HFFc6 (cell line): Measurements from ENCODE around the gene SIK2. TPM values are rescaled to one million over a fixed set of nuclear protein-coding genes. Genes with fewer than 3 reads are reported as not detected.

Source experiments
- DNase-seq: peaks from one replicate; pipeline ENCODE4 v3.0.0-alpha.2; 2018
- H3K27ac Mint-ChIP-seq: 2 replicates; pipeline ENCODE4 v1.8.0; 2020; ENCODE audit warnings: mild to moderate bottlenecking, mixed read lengths
- H3K27me3 Mint-ChIP-seq: 2 replicates; pipeline ENCODE4 v1.8.0; 2021; ENCODE audit warnings: mild to moderate bottlenecking, moderate library complexity, mixed read lengths; ENCODE audit not compliant: insufficient read depth
- H3K36me3 Mint-ChIP-seq: 2 replicates; pipeline ENCODE4 v1.8.0; 2021; ENCODE audit warnings: low read depth, mixed read lengths
- H3K4me1 Mint-ChIP-seq: 2 replicates; pipeline ENCODE4 v1.8.0; 2020; ENCODE audit warnings: low read depth, mixed read lengths
- H3K4me3 Mint-ChIP-seq: 2 replicates; pipeline ENCODE4 v1.8.0; 2020; ENCODE audit warnings: mild to moderate bottlenecking, moderate library complexity, mixed read lengths
- H3K9me3 Mint-ChIP-seq: 2 replicates; pipeline ENCODE4 v1.8.0; 2020; ENCODE audit warnings: mild to moderate bottlenecking, mixed read lengths
- total RNA-seq, 6 experiments: library from RNA; stranded (reverse); fragmentation: NEBNext Ultra II Directional; extraction: Animal tissue kit (Norgen Biotek cat#: 25700); gene quantifications; 2 replicates in 1 of 6; 3 replicates in 5 of 6; pipeline ENCODE4 v1.2.3, GENCODE V29; 2021
- TF ChIP-seq, protein P1 (sequence below): fragments of 200-600 bp; sonication (generic); IDR thresholded peaks from 2 replicates; pipeline ENCODE4 v1.5.0; 2021; ENCODE audit warnings: antibody characterized with exemption, mild to moderate bottlenecking

SIK2 gene
- total RNA-seq, 6 experiments from 2014 or later = 15.4 to 25.5 (median 18.0) TPM

- TF ChIP-seq, protein P1, sequence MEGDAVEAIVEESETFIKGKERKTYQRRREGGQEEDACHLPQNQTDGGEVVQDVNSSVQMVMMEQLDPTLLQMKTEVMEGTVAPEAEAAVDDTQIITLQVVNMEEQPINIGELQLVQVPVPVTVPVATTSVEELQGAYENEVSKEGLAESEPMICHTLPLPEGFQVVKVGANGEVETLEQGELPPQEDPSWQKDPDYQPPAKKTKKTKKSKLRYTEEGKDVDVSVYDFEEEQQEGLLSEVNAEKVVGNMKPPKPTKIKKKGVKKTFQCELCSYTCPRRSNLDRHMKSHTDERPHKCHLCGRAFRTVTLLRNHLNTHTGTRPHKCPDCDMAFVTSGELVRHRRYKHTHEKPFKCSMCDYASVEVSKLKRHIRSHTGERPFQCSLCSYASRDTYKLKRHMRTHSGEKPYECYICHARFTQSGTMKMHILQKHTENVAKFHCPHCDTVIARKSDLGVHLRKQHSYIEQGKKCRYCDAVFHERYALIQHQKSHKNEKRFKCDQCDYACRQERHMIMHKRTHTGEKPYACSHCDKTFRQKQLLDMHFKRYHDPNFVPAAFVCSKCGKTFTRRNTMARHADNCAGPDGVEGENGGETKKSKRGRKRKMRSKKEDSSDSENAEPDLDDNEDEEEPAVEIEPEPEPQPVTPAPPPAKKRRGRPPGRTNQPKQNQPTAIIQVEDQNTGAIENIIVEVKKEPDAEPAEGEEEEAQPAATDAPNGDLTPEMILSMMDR = no peak
- no peak overlapping the region for H3K4me3 Mint-ChIP-seq
- no peak overlapping the region for H3K27ac Mint-ChIP-seq
- H3K9me3 Mint-ChIP-seq = no peaks in the 10 kb centered on the region
- DNase-seq = no peak
- no peaks in the 10 kb centered on the region; the same call in 1 of the 2 replicates for H3K27me3 Mint-ChIP-seq
- H3K4me1 Mint-ChIP-seq = peaks cover 23% of the 10 kb centered on the region
- no peaks in the 10 kb centered on the region for H3K36me3 Mint-ChIP-seq
These were observed 12.3 kb upstream of the SIK2 start for GRCh38 chr11:111589886-111590499.

GRCh38 chr11:111591187-111591960 lies 10.9 kb upstream of the SIK2 start:
- H3K27ac Mint-ChIP-seq = no peak overlapping the region
- peaks cover 9% of the 10 kb centered on the region for H3K4me1 Mint-ChIP-seq
- DNase-seq = no peak
- H3K36me3 Mint-ChIP-seq = no peaks in the 10 kb centered on the region
- TF ChIP-seq, protein P1 = no peak
- H3K4me3 Mint-ChIP-seq = no peak overlapping the region
- no peaks in the 10 kb centered on the region; the same call in 1 of the 2 replicates for H3K27me3 Mint-ChIP-seq
- no peaks in the 10 kb centered on the region; the same call in 1 of the 2 replicates for H3K9me3 Mint-ChIP-seq

DNA sequence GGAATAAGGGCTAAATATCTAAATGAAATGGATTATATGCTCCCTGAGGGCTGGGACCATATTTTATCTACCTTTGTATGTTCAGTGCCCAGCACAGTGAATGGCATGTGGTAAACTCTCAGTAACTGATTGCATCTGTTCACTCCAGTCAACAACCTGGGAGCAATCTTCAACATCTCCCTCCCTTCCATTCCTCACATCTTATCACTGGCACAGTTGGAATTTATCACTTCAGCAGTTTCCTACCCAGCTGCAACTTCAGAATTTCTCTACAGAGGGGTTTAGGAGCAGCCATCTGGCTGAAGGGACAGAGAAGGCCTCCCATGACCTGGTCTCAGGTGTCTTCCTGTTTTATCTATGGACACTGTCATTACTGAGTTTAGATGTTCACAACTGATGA lies 9.8 kb upstream of the SIK2 start:
- H3K4me3 Mint-ChIP-seq = no peak overlapping the region
- no peaks in the 10 kb centered on the region for H3K36me3 Mint-ChIP-seq
- peaks cover 6% of the 10 kb centered on the region; the same call in 1 of the 2 replicates for H3K4me1 Mint-ChIP-seq
- DNase-seq = no peak
- H3K27me3 Mint-ChIP-seq = no peaks in the 10 kb centered on the region; the same call in 1 of the 2 replicates
- H3K27ac Mint-ChIP-seq = no peak overlapping the region
- H3K9me3 Mint-ChIP-seq = no peaks in the 10 kb centered on the region; the same call in 1 of the 2 replicates
- TF ChIP-seq, protein P1 = no peak

DNA sequence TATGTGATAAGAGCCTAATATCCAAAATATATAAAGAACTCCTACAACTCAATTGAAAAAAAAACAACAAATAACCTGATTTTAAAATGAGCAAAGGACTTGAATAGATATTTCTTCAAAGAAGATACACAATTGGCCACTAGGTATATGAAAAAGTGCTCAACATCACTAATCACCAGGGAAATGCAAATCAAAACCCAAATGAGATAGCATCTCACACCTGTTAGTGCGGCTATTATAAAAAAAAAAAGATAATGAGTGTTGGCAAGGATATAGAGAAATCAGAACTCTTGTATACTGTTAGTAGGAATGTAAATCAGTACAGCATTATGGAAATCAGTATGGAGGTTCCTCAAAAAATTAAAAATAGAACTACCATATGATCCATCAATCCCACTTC lies 5.9 kb upstream of the SIK2 start:
- no peak for DNase-seq
- Mint-ChIP-seq H3K4me1 (peaks cover 17% of the 10 kb centered on the region), H3K9me3 (no peaks in the 10 kb centered on the region; the same call in 1 of the 2 replicates), H3K4me3 (no peak overlapping the region), H3K36me3 (no peaks in the 10 kb centered on the region), H3K27me3 (no peaks in the 10 kb centered on the region; the same call in 1 of the 2 replicates), H3K27ac (no peak overlapping the region)
- TF ChIP-seq, protein P1 = no peak

GRCh38 chr11:111598148-111598547 lies 4.1 kb upstream of the SIK2 start:
- H3K27ac Mint-ChIP-seq = peak overlapping the region; percentile 36
- peaks cover 23% of the 10 kb centered on the region for H3K4me1 Mint-ChIP-seq
- H3K4me3 Mint-ChIP-seq = peak overlapping the region; percentile 79
- H3K36me3 Mint-ChIP-seq = peaks cover 1% of the 10 kb centered on the region; the same call in 1 of the 2 replicates
- TF ChIP-seq, protein P1 = no peak
- H3K9me3 Mint-ChIP-seq = no peaks in the 10 kb centered on the region; the same call in 1 of the 2 replicates
- no peak for DNase-seq
- no peaks in the 10 kb centered on the region; the same call in 1 of the 2 replicates for H3K27me3 Mint-ChIP-seq
